Tongue (tissue), 2 donors: ENCODE results near the gene NAP1L4. TPM values are rescaled to one million over a fixed set of nuclear protein-coding genes. Genes with fewer than 3 reads are reported as not detected.
A peak's percentile ranks its signal among the peaks of the same experiment; 100 is the strongest.

Experiments used
- DNase-seq: peaks from one replicate; pipeline ENCODE4 v3.0.0-alpha.2; 2015
- total RNA-seq: library from RNA; depleted of rRNA; stranded (reverse); fragments of >200 nt; gene quantifications from one replicate; pipeline ENCODE4 v1.2.3, GENCODE V29; 2014

NAP1L4 gene, protein sequence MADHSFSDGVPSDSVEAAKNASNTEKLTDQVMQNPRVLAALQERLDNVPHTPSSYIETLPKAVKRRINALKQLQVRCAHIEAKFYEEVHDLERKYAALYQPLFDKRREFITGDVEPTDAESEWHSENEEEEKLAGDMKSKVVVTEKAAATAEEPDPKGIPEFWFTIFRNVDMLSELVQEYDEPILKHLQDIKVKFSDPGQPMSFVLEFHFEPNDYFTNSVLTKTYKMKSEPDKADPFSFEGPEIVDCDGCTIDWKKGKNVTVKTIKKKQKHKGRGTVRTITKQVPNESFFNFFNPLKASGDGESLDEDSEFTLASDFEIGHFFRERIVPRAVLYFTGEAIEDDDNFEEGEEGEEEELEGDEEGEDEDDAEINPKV
- total RNA-seq: 193 TPM

GRCh38 chr11:2992234-2992996 is at the start of gene NAP1L4:
NAP1L4 (minus strand) TSS chr11:2992329; CDS start chr11:2979220, 13,109 bp downstream.
- peak; percentile 99 for DNase-seq

- no peak for DNase-seq
These were observed 48.8 kb upstream of the NAP1L4 start for GRCh38 chr11:3040881-3041280.

- no peak for DNase-seq
These were observed 45.8 kb upstream of the NAP1L4 start for GRCh38 chr11:3037945-3038271.

- DNase-seq: peak; percentile 91
These were observed 45.2 kb upstream of the NAP1L4 start for GRCh38 chr11:3037040-3037944.

GRCh38 chr11:3036419-3036818 is 44.3 kb upstream of the NAP1L4 start:
- DNase-seq: no peak

- no peak for DNase-seq
These were observed 43.2 kb upstream of the NAP1L4 start for GRCh38 chr11:3035333-3035732.

DNA sequence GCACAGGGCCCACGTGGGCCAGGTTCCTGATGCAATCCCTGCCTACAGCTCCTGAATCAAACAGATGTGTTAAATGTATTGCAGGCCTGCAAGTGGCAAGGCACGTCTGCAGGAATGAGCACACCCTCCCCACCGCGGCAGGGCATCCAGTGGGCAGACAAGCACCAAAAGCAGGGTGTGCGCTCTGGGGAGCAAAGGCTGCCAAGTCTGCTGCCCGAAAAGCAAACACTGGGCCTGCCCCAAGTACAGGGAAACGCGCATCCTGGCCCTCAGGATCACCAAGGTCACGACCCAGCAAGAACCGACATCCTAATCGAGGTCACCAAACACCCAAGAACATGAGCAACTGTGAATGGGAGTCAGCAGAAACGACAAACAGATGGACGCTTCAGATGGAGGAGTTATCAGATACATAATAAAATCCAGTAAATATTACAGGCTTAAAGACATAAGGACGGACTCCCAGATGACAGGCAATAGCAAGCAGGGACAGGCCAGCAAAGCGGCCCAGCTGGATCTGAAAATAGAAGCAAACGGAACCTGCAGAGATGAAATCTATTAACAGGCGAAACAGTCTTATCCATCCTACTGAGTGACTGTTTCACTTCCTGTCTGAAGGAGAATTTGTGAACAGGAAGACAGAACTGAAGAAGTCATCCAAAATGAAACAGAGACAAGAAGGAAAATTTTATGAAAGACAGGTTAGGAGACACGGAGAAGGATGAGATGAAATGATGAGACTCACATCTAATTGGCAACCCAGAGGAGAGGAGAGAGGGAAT is 38.4 kb upstream of the NAP1L4 start:
- no peak for DNase-seq

DNA sequence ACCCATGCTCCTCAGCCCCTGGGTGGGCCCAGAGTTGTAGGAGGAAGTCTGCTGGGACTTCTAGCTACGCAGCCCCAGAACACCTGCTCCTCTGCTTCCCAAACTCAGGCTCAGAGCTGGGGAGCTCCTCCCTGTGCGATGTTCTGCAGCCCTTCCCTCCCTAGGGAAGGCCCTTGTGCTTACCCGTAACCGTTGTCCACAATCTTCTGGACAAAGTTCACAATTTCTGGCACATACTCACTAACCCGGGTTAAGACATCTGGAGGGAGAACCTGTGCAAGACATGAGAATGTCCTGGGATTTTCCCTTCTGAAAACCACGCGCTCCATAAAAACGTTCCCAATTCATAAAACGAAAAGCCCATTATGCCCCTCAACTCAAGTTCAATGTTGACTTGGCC is 36.7 kb upstream of the NAP1L4 start:
- DNase-seq: no peak

DNA sequence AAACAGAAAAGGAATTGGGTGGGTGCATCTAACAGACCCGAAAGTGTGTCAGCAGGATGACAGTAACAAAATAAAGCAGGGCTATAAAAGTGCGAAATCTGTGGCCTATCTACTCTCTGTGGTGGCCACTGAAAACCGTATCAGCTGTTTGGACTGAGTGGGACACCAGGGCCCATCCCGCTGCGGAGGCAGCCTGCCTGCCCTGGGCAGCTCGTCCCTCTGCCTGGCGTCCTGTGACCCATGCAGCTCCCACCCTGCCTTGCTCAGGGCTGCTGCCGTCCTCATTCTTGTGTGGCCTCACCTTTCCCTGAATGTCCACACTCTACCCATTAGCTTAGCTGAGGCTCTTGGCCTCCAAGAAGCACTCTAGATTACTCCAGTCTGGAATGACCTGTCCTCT is 34.7 kb upstream of the NAP1L4 start:
- DNase-seq: no peak

DNA sequence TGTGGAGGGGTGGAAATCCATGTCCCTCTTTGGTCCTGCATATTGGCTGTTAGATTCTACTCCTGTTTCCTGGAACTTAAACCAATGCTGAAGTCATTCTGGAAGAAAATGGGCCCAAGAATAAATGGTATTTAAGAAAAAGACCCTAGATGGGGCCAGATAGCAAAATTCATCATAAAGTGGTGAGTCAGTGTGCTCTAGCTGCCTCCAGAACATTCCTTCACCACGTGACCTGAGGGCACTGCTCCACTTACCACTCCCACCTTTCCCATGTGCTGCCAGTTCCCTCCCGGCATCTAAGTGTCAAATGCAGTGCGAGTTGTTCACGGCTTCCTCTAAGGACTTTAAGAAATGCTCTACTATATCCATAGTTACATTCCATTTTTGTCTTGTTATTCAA is 30.9 kb upstream of the NAP1L4 start:
- DNase-seq: no peak

DNA sequence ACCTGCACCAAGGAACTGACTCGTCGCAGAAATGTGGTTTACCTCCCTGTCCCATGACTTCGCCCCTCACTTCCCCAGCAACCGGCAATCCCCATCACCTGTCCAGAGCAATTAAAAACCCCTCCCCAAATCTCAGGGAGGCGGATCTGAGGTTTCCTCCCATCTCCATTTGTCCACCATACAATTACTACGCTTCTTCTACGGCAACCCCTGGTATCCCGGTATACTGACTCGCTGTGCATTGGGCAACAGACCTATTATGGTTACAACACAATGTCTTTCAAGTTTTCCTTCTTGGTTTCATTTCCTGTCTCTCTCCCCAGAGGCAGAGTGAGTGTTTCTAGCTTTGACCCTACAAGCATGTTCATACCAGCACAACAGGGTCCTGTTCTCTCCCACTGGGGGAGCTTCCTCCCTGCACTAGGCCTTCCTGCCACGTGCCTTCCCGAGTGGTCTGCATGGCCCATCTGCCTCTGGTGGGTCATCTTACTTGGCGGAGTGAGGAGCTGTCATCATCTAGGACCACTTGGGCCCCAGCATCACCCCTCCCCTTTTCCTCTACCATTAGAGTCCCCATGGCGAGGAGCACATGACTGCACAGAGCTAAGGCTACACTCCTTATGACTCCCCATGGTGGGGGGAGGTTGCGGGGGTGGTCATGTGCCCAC is 30.3 kb upstream of the NAP1L4 start:
- DNase-seq: no peak

DNA sequence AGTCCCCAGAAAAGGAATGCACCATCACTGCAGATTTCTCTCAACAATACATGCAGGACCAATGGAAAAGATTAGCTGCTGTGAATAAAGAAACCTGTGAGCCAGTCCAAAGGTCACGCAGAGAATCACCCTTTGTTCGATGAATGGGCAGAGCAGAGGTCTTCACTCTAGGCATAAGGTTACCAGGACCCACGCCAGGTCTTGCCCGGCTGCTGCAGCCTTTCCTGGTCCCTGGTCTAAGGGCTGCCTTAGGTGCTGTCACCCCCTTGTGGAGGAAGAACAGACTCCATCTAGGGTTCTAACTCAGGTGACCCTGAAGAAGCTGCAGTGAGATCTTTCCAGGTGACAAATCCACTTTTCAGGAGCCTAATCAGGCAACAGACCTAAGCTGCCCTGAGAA is 29.0 kb upstream of the NAP1L4 start:
- DNase-seq: peak; percentile 35

- no peak for DNase-seq
These were observed 27.9 kb upstream of the NAP1L4 start for GRCh38 chr11:3020011-3020410.

DNA sequence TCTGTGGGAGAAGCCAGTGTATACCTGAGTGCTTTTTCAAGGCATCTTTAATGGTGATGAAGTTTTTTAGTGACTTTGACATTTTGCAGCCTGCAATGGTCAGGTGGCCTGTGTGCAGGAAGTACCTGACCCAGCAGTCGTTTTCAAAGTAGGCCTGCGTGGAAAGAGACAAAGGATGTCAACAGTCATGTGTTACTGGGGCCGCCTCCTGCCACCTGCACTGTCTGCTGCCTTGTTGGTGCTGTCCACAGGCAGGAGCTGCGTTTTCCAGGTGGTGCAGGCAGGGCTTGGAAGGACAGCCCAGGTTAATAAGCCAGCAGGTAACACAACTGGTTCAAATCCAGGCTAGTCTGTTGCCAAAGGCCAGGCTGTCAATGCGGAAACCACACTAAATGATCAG is 26.5 kb upstream of the NAP1L4 start:
- no peak for DNase-seq

GRCh38 chr11:3016861-3017260 is 24.7 kb upstream of the NAP1L4 start:
- DNase-seq: no peak

GRCh38 chr11:3015796-3016195 is 23.7 kb upstream of the NAP1L4 start:
- no peak for DNase-seq

DNA sequence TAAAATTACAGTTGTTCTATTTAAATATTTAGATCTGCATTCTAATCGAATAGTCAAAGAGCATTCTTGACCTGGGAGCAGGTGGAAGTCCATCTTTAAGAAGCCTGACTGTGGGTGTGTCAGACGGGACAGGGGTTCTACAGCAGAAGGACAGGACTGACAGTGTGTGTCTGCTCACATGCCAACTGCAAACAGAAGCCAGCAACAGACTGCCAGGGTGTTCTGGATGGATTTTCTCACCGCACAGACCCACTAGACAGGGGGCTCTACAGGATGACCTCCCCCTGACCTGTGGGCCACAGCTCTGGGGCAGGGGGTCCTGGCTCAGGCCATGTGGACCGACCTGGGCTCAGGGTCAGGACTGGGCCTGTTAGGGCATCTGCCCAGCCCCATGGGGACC is 22.8 kb upstream of the NAP1L4 start:
- DNase-seq: no peak

- DNase-seq: no peak
These were observed 22.2 kb upstream of the NAP1L4 start for GRCh38 chr11:3014057-3014938.

DNA sequence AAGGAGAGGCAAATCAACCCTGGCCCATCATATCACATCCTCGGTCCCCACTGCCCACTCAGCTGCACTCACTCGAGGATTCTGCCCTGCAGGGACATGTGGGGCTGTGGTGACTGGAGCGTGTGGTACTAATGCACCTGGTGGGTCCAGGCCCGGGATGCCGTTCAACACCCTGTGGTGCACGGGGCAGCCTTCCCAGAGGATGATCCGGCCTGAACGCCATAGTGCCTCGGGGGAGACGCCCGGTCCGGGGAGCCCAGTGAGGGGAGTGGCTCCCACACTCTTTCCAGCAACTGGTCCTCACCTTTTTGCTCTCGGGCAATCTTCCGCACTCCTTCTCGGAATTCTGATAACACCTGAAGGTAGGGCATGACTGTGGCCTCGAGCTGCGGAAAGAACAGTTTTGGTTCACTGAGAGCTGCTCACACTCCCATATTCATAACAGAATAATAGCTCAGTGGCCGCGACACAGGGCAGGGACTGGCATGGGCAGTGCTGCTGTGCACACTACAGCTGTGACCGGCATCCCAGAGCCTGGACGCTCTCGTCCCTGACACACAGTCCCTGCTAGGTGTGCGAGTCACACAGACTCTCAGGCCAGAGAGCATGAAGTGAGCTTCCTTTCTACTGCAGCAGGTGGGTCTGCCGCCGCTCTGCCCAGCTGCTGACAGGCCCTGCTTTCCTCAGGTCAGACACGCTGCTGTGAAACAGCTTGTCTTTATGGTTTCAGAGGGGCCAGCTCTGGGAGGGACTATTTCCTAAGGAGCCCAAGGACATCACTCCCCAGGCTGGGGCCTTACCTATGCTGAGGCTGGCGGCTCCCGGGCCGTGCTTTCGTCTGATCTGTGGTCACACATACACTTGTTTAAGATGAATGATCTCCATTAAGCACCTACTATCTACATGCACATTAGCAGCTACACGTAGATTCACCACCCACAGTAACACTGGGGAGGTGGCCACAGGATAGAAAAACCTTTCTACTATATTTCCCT is 20.1 kb upstream of the NAP1L4 start:
- no peak for DNase-seq
